Inflammatory macrophage treated with lipopolysaccharide for 1 hour (primary cell): ENCODE data around the gene AIMP1.
"Not testable (repeated sequence)": the region's sequence is repeated elsewhere in the genome, so short reads cannot be mapped to it uniquely, and the experiment has no call there.

Experiments
- DNase-seq, 2 donors: peaks; one replicate each; pipeline ENCODE4 v3.0.0-alpha.2; 2020 to 2022

AIMP1 gene

GRCh38 chr4:106353786-106354185 lies 37.4 kb downstream of the AIMP1 start:
- DNase-seq = no peak

- DNase-seq = no peak
Measured at GRCh38 chr4:106355193-106355592, 38.8 kb downstream of the AIMP1 start.

GRCh38 chr4:106358899-106359298 lies 42.5 kb downstream of the AIMP1 start:
- peak; percentile 63 to 71 for DNase-seq

GRCh38 chr4:106362086-106362825 lies 45.9 kb downstream of the AIMP1 start:
- no peak for DNase-seq

- no peak for DNase-seq
Measured at GRCh38 chr4:106364282-106364681, 47.9 kb downstream of the AIMP1 start.

GRCh38 chr4:106365613-106366012 lies 49.3 kb downstream of the AIMP1 start:
- DNase-seq = peak; percentile 65 to 69

GRCh38 chr4:106366026-106366425 lies 49.7 kb downstream of the AIMP1 start:
- no peak for DNase-seq

- no peak for DNase-seq
Measured at GRCh38 chr4:106367072-106367471, 50.7 kb downstream of the AIMP1 start.

GRCh38 chr4:106368678-106369077 lies 52.3 kb downstream of the AIMP1 start, which contains the start of gene GIMD1:
Gene GIMD1 (minus strand): TSS chr4:106368778. CDS start chr4:106367435, 1,343 bp downstream.
- DNase-seq = no peak

GRCh38 chr4:106369456-106370060 lies 53.2 kb downstream of the AIMP1 start:
- peak; percentile 40 to 70 for DNase-seq

- DNase-seq = no peak
Measured at GRCh38 chr4:106370214-106370613, 53.9 kb downstream of the AIMP1 start.

GRCh38 chr4:106371161-106371560 lies 54.8 kb downstream of the AIMP1 start:
- DNase-seq = no peak

- no peak for DNase-seq
Measured at GRCh38 chr4:106373026-106373425, 56.7 kb downstream of the AIMP1 start.

- no peak for DNase-seq
Measured at GRCh38 chr4:106380179-106380578, 63.8 kb downstream of the AIMP1 start.

- DNase-seq = no peak
Measured at GRCh38 chr4:106384878-106385277, 68.5 kb downstream of the AIMP1 start.

- DNase-seq = no peak
Measured at GRCh38 chr4:106385853-106386393, 69.6 kb downstream of the AIMP1 start.

GRCh38 chr4:106395582-106395981 lies 79.2 kb downstream of the AIMP1 start:
- no peak for DNase-seq

- not testable (repeated sequence) for DNase-seq
Measured at GRCh38 chr4:106398898-106399297, 82.5 kb downstream of the AIMP1 start.
